K562 (cell line): ENCODE data around the gene MAP4K4. TPM values are rescaled to one million over a fixed set of nuclear protein-coding genes. Genes with fewer than 3 reads are reported as not detected.

ENCODE experiments used
- ATAC-seq: fragments of 200-7000 bp; cut with Tn5 transposase; 3 replicates; pipeline ENCODE4 v1.9.1; 2020; ENCODE audit warnings: moderate library complexity
- Bru-seq: library from RNA; stranded (reverse); fragments of 400-500 nt; gene quantifications from one replicate; lab custom pipeline; 2021; lab: Mats Ljungman, UMichigan
- BruChase-seq, 2 experiments: library from RNA; stranded (reverse); fragments of 400-500 nt; gene quantifications; one replicate each; lab custom pipeline; 2021; lab: Mats Ljungman, UMichigan
- BruUV-seq: library from RNA; stranded (reverse); fragments of 400-500 nt; replicated peaks from 2 replicates; lab custom pipeline; 2021; lab: Mats Ljungman, UMichigan
- CTCF ChIA-PET: fragments of 300-600 bp; formaldehyde crosslinking; extraction: SDS; loops from one replicate; lab custom pipeline; 2021; ENCODE audit warnings: low intra/inter-chr PET ratio; lab: Yijun Ruan, JAX
- POLR2A ChIA-PET: fragments of 300-600, 350-650 bp; sonication (Branson Sonifier 250); formaldehyde crosslinking; extraction: SDS; loops from one replicate; lab custom pipeline; 2021; ENCODE audit warnings: antibody characterized with exemption, inconsistent platforms; lab: Yijun Ruan, JAX
- DNase-seq, 4 experiments: peaks; one replicate each; pipeline versions ENCODE4 v3.0.0 to v3.0.0-alpha.2; 2011 to 2018; ENCODE audit warnings: low spot score in 3 of 4, mixed read lengths in 3 of 4; ENCODE audit errors: extremely low read depth in 1 of 4
- FAIRE-seq: peaks from 2 replicates; lab custom pipeline; 2011; peaks lifted over from hg19 to GRCh38; lab: Jason Lieb, UNC
- H2AFZ ChIP-seq: 2 replicates; pipeline ENCODE4 v1.6.0; 2011; ENCODE audit warnings: low read depth, low read length, control low read depth, inconsistent platforms
- H3K27ac ChIP-seq: fragments of 200-600 bp; 3 replicates; pipeline ENCODE4 v1.8.0; 2011; ENCODE audit warnings: low read depth, mild to moderate bottlenecking, control low read depth, inconsistent platforms, low read length, moderate library complexity, mixed read lengths; ENCODE audit errors: extremely low read depth
- H3K27me3 ChIP-seq, 2 experiments: fragments of 300-600 bp in 1 of 2; 2 replicates in 1 of 2; 3 replicates in 1 of 2; pipeline versions ENCODE4 v1.6.0 to v1.8.0; 2011; ENCODE audit warnings: inconsistent platforms in 2 of 2, low read length in 2 of 2, mild to moderate bottlenecking in 1 of 2, mixed read lengths in 1 of 2, moderate library complexity in 1 of 2; ENCODE audit not compliant: control insufficient read depth in 2 of 2, insufficient read depth in 2 of 2
- H3K36me3 ChIP-seq: fragments of 300-600 bp; 3 replicates; pipeline ENCODE4 v1.8.0; 2011; ENCODE audit warnings: mild to moderate bottlenecking, low read length, inconsistent platforms; ENCODE audit not compliant: control insufficient read depth, insufficient read depth
- H3K4me1 ChIP-seq, 2 experiments: fragments of 200-600 bp in 1 of 2; replicated peaks in 1 of 2; 2 replicates in 1 of 2; 3 replicates in 1 of 2; pipeline versions ENCODE4 v1.5.1 to v1.8.0; 2011; ENCODE audit warnings: inconsistent platforms in 2 of 2, low read length in 2 of 2, mild to moderate bottlenecking in 1 of 2, mixed read lengths in 1 of 2, moderate library complexity in 1 of 2; ENCODE audit not compliant: control insufficient read depth in 2 of 2, insufficient read depth in 2 of 2
- H3K4me2 ChIP-seq: 2 replicates; pipeline ENCODE4 v1.6.1; 2011; ENCODE audit warnings: low read length, control low read depth, inconsistent platforms, mixed read lengths; ENCODE audit not compliant: insufficient read depth
- H3K4me3 ChIP-seq: fragments of 200-600 bp; sonication (generic), shearing (Covaris generic); 2 replicates; pipeline ENCODE4 v1.5.1; 2016; ENCODE audit warnings: control low read depth, inconsistent platforms
- H3K79me2 ChIP-seq: fragments of 200-600 bp; 3 replicates; pipeline ENCODE4 v1.8.0; 2011; ENCODE audit warnings: low read length, inconsistent platforms; ENCODE audit not compliant: control insufficient read depth, insufficient read depth
- H3K9ac ChIP-seq, 2 experiments: 2 replicates each; pipeline versions ENCODE4 v1.6.0 to v1.6.1; 2011; ENCODE audit warnings: low read depth in 2 of 2, low read length in 2 of 2, control low read depth in 1 of 2, inconsistent platforms in 1 of 2, mild to moderate bottlenecking in 1 of 2, mixed read lengths in 1 of 2; ENCODE audit not compliant: insufficient read depth in 1 of 2
- H3K9me1 ChIP-seq: one replicate; pipeline ENCODE4 v1.6.0; 2011; ENCODE audit warnings: inconsistent platforms, mild to moderate bottlenecking, low read length, moderate library complexity; ENCODE audit not compliant: control insufficient read depth, insufficient read depth
- H3K9me3 ChIP-seq: replicated peaks from 2 replicates; pipeline ENCODE4 v1.5.1; 2011; ENCODE audit warnings: low read depth, low read length, inconsistent platforms; ENCODE audit not compliant: control insufficient read depth, insufficient read depth
- H4K20me1 ChIP-seq: replicated peaks from 2 replicates; pipeline ENCODE4 v1.6.1; 2011; ENCODE audit warnings: low read length, inconsistent platforms, mixed read lengths; ENCODE audit not compliant: control insufficient read depth, insufficient read depth
- MCM3 ChIP-seq: fragments of 450-650 bp; IDR thresholded peaks from 2 replicates; pipeline ENCODE4 v1.6.1; 2016
- MITF ChIP-seq: IDR thresholded peaks from 2 replicates; pipeline ENCODE4 v1.6.1; 2014; ENCODE audit warnings: antibody characterized with exemption
- POLR2B ChIP-seq: fragments of 450-650 bp; IDR thresholded peaks from 2 replicates; pipeline ENCODE4 v1.6.1; 2018; ENCODE audit warnings: low read depth; ENCODE audit not compliant: partially characterized antibody
- ZFX ChIP-seq: sonication (generic); formaldehyde crosslinking; IDR thresholded peaks from 2 replicates; pipeline ENCODE4 v1.8.0; 2022; ENCODE audit warnings: mild to moderate bottlenecking, missing genetic modification reagents, moderate library complexity
- ZNF324 ChIP-seq: fragments of 250-450 bp; sonication (Bioruptor Pico); IDR thresholded peaks from 2 replicates; pipeline ENCODE4 v1.4.0; 2020; ENCODE audit warnings: mild to moderate bottlenecking
- WGBS: fragments of 100-300 bp; shearing (Covaris generic); methylation state at CpG from one replicate; pipeline ENCODE4 v1.1.6; 2016; ENCODE audit warnings: low coverage, mixed read lengths; ENCODE audit not compliant: insufficient coverage; ENCODE audit errors: missing lambda C conversion rate; 5-methylcytosine and 5-hydroxymethylcytosine counted together
- in situ Hi-C: fragments of 300-500 bp; cut with MboI; formaldehyde crosslinking; loops from 4 replicates; pipeline ENCODE4 v1.15.0; 2018; ENCODE audit warnings: inconsistent platforms, mixed read lengths
- intact Hi-C: fragments of 100-400 bp; cut with micrococcal nuclease; formaldehyde crosslinking; loops from 2 replicates; pipeline ENCODE4 v1.14.2; 2022
- long read RNA-seq, 3 experiments: library from polyadenylated mRNA in 2 of 3; library from RNA in 1 of 3; unstranded in 2 of 3; stranded (forward) in 1 of 3; transcript quantifications; one replicate each; pipeline ENCODE4 v2.0.0, GENCODE V29; 2019 to 2022
- polyA minus RNA-seq, 3 experiments: library from RNA; depleted of rRNA, polyadenylated mRNA; stranded (reverse); fragments of >200 nt; gene quantifications; 2 replicates each; pipeline ENCODE4 v1.2.3, GENCODE V29; 2011
- polyA plus RNA-seq, 8 experiments: library from polyadenylated mRNA; depleted of rRNA in 4 of 8; stranded (reverse) in 5 of 8; unstranded in 3 of 8; fragments of >200 nt; fragmentation: Nextera tagmentation in 2 of 8; fragmentation: Illumina TruSeq in 1 of 8; extraction: Ambion mirVana in 2 of 8; extraction: Trizol in 1 of 8; gene quantifications; 2 replicates each; pipeline versions ENCODE4 v1.2.1 to v1.2.3, GENCODE V29; 2011 to 2014; ENCODE audit warnings: inconsistent platforms in 1 of 8, missing spikeins in 1 of 8
- total RNA-seq, 7 experiments: library from RNA; depleted of rRNA in 6 of 7; stranded (reverse); fragments of >200 nt in 6 of 7; fragmentation: Illumina TruSeq in 2 of 7; extraction: Trizol in 2 of 7; gene quantifications; 2 replicates each; pipeline versions ENCODE4 v1.2.1 to v1.2.3, GENCODE V29; 2011 to 2021; ENCODE audit warnings: low replicate concordance in 1 of 7
- TF ChIP-seq, protein P1 (sequence below), 3 experiments: fragments of 200-800 bp in 1 of 3; fragments of 250-450 bp in 1 of 3; fragments of 450-650 bp in 1 of 3; sonication (Bioruptor Pico) in 1 of 3; sonication (Bioruptor generic) in 1 of 3; formaldehyde crosslinking in 1 of 3; IDR thresholded peaks; 2 replicates each; pipeline versions ENCODE4 v1.6.1 to v1.8.0; 2016 to 2022; ENCODE audit warnings: mild to moderate bottlenecking in 2 of 3, missing genetic modification characterization in 2 of 3, missing compliant biosample characterization in 1 of 3, moderate library complexity in 1 of 3

The MAP4K4 gene
- 111 and 172 TPM in 2 replicates for total RNA-seq (2011; cell fraction: chromatin; rRNA removed; ENCODE audit: low replicate concordance)
- 52.4 and 63.6 TPM in 2 replicates for total RNA-seq (2011; cell fraction: nucleolus; rRNA removed)
- total RNA-seq (2011; cell fraction: nucleoplasm; rRNA removed) = 100 and 133 TPM in 2 replicates
- total RNA-seq (2014; rRNA removed) = 48.8 and 50.2 TPM in 2 replicates
- total RNA-seq (2014; rRNA removed; fragmentation: Illumina TruSeq; extraction: Trizol) = 45.7 and 49.1 TPM in 2 replicates
- 51.4 and 58.4 TPM in 2 replicates for total RNA-seq (2015; rRNA removed; fragmentation: Illumina TruSeq; extraction: Trizol)
- 64.1 and 72.8 TPM in 2 replicates for total RNA-seq (2021)
- polyA plus RNA-seq (2011; rRNA removed) = 42.4 and 51.4 TPM in 2 replicates
- polyA plus RNA-seq (2011; cell fraction: cytosol; rRNA removed) = 26.1 and 28.9 TPM in 2 replicates
- 96.3 and 105 TPM in 2 replicates for polyA plus RNA-seq (2011; cell fraction: nucleus; rRNA removed)
- polyA plus RNA-seq (2012) = 42.4 and 73.8 TPM in 2 replicates
- polyA plus RNA-seq (2014; fragmentation: Illumina TruSeq; extraction: Trizol) = 68.8 and 76.4 TPM in 2 replicates
- 1 to 10 TPM; 7.6 to 7.8 TPM for polyA plus RNA-seq (2014; fragmentation: Nextera tagmentation; extraction: Ambion mirVana)
- polyA plus RNA-seq (2014; rRNA removed) = 44.5 and 50.6 TPM in 2 replicates
- polyA minus RNA-seq (2011; rRNA and poly(A)+ RNA removed) = 93.2 and 93.9 TPM in 2 replicates
- polyA minus RNA-seq (2011; cell fraction: cytosol; rRNA and poly(A)+ RNA removed) = 37.0 and 44.3 TPM in 2 replicates
- polyA minus RNA-seq (2011; cell fraction: nucleus; rRNA and poly(A)+ RNA removed) = 83.3 and 132 TPM in 2 replicates
- percentile 84 among the genes with signal in this experiment for Bru-seq, nascent RNA
- BruChase-seq, experiment 1, labeled RNA remaining after a 2-hour chase = percentile 84 among the genes with signal in this experiment
- percentile 84 among the genes with signal in this experiment for BruChase-seq, experiment 2, labeled RNA remaining after a 6-hour chase
- long read RNA-seq, experiment 1, full-length matches to known transcripts = 4 of 233 reads
- long read RNA-seq, experiment 1, partial matches to known transcripts = 67 of 233 reads
- long read RNA-seq, experiment 1, other reads (novel, unspliced or antisense) = 162 of 233 reads
- long read RNA-seq, experiment 2, partial matches to known transcripts = 21 of 53 reads
- long read RNA-seq, experiment 2, other reads (novel, unspliced or antisense) = 32 of 53 reads
- long read RNA-seq, experiment 3, partial matches to known transcripts = 10 of 14 reads
- long read RNA-seq, experiment 3, other reads (novel, unspliced or antisense) = 4 of 14 reads

DNA sequence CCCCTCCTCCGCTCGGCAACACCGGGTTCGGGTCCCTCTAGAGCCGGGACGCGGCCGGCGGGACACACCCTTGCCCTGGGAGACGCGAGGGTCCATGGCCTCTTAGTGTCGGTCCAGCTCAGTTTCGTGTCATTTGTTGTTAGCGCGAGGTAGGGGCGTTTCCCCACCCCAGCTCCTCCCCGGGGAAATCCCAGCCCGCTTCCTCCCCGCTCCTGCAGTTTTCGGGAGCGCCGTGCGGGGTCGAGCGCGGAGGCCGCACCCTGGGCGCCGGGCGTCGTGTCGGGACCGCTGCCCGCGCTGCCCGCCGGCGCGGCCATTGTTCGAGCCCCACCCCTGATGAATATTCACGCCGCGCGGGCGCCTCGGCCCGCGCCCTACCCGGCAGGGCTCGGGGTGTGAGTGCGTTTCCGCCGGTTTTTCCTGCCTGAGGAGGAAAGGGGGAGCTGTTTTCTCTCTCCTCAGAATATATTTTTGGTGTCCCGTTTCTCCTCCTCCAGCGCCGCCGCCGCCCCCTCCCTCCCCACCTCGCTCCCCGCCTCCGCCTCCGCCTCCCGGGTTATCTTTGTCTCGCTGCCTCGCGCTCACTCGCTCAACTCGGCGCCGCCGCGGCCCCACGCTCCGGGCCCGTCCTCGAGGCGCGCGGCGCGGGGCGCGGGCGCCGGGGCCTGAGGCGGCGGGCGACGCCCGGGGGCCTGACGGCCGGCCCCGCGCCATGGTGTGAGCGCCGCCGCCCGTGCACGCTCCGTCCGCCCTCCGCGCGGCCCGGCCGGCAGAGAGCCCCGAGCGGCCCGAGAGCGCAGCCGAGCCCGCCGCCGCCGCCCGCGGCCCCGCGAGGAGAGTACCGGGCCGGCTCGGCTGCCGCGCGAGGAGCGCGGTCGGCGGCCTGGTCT is at the start of gene MAP4K4:
TSS of gene MAP4K4 (plus strand) at position 584 of the 890 bp plus-strand sequence. CDS start 374 bp downstream, outside the sequence.
- under 1% methylated on average over 52 of the region's 129 CpGs for WGBS
- Histone ChIP-seq H3K27ac (peak within 1 kb of the TSS; percentile 85), H3K4me3 (peak within 1 kb of the TSS; percentile 65), H3K9ac (peak within 1 kb of the TSS; percentile 77 to 94), H3K79me2 (peaks cover 43% of the 10 kb centered on the region), H3K9me1 (no peaks in the 10 kb centered on the region), H3K9me3 (no peaks in the 10 kb centered on the region), H4K20me1 (peaks cover 9% of the 10 kb centered on the region), H3K36me3 (peaks cover 11% of the 10 kb centered on the region; the same call in 1 of the 3 replicates), H3K27me3 (no peaks in the 10 kb centered on the region), H3K4me1 (peaks cover 9 to 13% of the 10 kb centered on the region in 2 experiments; a peak in 4 of 5 replicates), H2AFZ (peak within 1 kb of the TSS; percentile 90), H3K4me2 (peak within 1 kb of the TSS; percentile 78)
- in situ Hi-C loops (no loop called here), intact Hi-C loops (loop anchor here (5.0 kb wide), 1 partner anchor 135 kb away; no protein-coding TSS in a partner anchor)
- ChIA-PET POLR2A (interaction anchor here (0.6 to 1.8 kb wide), 10 partner anchors 9 to 694 kb away, joined by 3 to 10 read pairs (median 4); no protein-coding TSS in a partner anchor), CTCF (interaction anchor here (0.7 kb wide), 1 partner anchor 9 kb away, joined by 3 read pairs; no protein-coding TSS in a partner anchor)
- DNase-seq (peak; percentile 79 to 91 (median 86)), ATAC-seq (peak; percentile 87), FAIRE-seq (peak; percentile 48)
- TSS peak; percentile 90 for BruUV-seq
- TF ChIP-seq MITF (no peak), ZNF324 (CRISPR knock-in tag) (no peak), ZFX (CRISPR knock-in tag) (peak; percentile 84), POLR2B (peak; percentile 36), MCM3 (no peak)
- TF ChIP-seq, protein P1, sequence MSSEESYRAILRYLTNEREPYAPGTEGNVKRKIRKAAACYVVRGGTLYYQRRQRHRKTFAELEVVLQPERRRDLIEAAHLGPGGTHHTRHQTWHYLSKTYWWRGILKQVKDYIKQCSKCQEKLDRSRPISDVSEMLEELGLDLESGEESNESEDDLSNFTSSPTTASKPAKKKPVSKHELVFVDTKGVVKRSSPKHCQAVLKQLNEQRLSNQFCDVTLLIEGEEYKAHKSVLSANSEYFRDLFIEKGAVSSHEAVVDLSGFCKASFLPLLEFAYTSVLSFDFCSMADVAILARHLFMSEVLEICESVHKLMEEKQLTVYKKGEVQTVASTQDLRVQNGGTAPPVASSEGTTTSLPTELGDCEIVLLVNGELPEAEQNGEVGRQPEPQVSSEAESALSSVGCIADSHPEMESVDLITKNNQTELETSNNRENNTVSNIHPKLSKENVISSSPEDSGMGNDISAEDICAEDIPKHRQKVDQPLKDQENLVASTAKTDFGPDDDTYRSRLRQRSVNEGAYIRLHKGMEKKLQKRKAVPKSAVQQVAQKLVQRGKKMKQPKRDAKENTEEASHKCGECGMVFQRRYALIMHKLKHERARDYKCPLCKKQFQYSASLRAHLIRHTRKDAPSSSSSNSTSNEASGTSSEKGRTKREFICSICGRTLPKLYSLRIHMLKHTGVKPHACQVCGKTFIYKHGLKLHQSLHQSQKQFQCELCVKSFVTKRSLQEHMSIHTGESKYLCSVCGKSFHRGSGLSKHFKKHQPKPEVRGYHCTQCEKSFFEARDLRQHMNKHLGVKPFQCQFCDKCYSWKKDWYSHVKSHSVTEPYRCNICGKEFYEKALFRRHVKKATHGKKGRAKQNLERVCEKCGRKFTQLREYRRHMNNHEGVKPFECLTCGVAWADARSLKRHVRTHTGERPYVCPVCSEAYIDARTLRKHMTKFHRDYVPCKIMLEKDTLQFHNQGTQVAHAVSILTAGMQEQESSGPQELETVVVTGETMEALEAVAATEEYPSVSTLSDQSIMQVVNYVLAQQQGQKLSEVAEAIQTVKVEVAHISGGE (CRISPR knock-in tag; IDR thresholded peaks at IDR 0.05) = peak in 1 of 3 experiments; percentile 55; a peak in 1 of 6 replicates
